Retinal pigment epithelial cell (primary cell): ENCODE measurements around the gene CHGA.

ENCODE experiments used
- DNase-seq: peaks from one replicate; pipeline ENCODE4 v3.0.0-alpha.2; 2010; ENCODE audit warnings: low read depth
- H3K4me3 ChIP-seq: 2 replicates; pipeline ENCODE4 v1.5.1; 2011; ENCODE audit warnings: mild to moderate bottlenecking, low read length, control low read depth, moderate library complexity
- TF ChIP-seq, protein P1 (sequence below): conservative IDR thresholded peaks from 2 replicates; pipeline ENCODE4 v1.5.1; 2011; ENCODE audit warnings: low read depth, low read length, control low read depth, inconsistent platforms

CHGA gene

DNA sequence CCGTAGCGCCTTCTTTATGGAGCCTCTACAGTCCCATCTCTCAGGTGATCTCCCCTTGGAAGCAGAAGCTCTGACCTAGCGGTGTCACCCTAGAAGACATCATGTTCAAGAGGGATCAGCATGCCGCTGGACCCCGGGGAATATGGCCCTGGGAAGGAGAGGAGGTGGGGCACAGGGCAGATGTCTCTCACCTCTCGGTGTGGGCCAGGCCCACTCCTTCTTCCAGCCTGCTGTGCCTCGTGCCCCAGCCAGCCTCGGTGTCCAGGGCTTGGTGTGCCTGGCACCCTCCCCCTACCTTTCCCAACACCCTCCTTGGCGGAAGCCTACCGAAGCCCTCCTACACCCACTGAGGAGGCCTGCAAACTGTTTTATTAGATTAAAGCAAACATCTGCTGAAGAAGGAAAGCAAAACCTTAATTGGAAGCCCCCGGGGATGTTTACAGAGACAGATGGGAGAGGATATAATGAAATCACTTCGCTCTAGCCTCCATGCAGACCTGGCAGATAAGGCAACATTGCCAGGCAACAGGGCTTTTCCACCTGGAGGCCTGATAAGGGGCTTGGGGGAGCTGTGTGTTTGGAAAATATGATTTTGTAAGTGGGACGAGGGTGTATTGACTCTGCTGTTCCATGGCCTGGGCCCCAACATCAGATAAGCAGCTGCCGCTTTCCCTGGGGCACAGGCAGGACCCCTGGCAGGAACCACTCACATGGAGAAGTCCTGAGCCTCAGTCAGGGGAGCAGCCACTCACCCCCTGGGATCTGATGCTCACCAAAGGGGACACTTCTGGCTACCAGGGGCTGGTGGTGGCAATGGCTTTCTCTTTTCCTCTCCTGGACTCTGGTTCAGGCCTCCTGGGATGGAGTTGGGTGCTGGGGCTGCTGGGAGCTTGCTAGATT is 5.7 kb upstream of the CHGA start:
- no peak overlapping the region for H3K4me3 ChIP-seq
- no peak for DNase-seq
- TF ChIP-seq, protein P1, sequence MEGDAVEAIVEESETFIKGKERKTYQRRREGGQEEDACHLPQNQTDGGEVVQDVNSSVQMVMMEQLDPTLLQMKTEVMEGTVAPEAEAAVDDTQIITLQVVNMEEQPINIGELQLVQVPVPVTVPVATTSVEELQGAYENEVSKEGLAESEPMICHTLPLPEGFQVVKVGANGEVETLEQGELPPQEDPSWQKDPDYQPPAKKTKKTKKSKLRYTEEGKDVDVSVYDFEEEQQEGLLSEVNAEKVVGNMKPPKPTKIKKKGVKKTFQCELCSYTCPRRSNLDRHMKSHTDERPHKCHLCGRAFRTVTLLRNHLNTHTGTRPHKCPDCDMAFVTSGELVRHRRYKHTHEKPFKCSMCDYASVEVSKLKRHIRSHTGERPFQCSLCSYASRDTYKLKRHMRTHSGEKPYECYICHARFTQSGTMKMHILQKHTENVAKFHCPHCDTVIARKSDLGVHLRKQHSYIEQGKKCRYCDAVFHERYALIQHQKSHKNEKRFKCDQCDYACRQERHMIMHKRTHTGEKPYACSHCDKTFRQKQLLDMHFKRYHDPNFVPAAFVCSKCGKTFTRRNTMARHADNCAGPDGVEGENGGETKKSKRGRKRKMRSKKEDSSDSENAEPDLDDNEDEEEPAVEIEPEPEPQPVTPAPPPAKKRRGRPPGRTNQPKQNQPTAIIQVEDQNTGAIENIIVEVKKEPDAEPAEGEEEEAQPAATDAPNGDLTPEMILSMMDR: no peak

DNA sequence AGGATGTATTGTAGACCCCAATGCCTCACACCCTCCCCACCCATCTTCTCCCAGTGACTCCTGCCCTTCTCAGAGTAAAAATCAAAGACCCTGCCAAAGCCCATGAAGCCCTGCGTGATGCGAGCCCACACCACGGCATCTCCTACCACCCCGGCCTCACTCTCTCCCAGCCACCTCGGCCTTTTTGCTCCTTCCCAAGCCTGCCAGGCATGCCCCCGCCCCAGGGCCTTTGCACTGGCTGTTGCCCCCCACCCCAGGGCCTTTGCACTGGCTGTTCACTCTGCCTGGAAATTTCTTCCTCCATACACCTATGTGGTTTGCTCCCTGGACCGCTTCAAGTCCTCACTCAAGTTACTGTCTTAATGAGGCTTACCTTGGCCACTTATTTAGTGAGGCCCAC is 5.0 kb upstream of the CHGA start:
- TF ChIP-seq, protein P1: no peak

DNA sequence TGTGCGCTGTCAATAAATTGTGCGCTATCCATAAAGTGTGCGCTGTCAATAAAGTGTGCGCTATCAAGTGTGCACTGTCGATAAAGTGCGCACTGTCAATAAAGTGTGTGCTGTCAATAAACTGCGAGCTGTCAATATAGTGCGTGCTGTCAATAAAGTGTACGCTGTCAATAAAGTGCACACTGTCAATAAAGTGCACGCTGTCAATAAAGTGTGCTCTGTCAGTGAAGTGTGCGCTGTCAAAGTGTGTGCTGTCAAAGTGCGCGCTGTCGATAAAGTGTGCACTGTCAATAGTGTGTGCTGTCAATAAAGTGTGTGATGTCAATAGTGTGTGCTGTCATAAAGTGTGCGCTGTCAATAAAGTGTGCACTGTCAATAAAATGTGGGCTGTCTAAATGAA is 2.9 kb upstream of the CHGA start:
- no peak overlapping the region for H3K4me3 ChIP-seq
- TF ChIP-seq, protein P1: no peak

More for the DNA sequence above, 5.0 kb upstream of the CHGA start:
- H3K4me3 ChIP-seq: no peak overlapping the region
- no peak for DNase-seq

DNA sequence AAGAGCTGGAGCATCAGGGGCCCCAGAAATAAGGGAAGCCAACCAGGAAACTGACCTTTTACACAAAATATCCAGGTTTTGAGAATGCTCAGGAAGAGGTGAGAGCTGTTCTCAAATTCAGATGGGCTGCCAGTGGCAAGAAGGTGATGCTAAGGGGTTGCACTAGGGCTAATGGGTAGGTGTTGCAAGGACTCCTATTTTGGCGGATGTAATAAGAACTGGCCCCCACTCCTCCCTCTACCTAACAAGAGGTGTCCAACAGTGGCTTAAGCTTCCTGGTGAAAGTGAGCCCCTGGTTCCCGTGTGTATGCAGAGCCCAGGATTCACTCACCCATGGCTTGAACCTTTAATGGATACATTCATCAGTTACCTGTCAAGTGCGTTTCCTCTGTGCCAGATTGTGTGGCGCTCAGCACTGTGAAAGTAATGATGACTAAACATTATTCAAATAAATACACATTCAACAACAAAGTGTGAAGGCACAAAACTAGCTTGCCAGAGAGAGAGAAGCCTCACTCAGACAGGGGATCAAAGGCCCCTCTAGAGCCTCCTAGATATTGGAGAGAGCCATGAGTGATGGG is 705 bp upstream of the CHGA start:
- TF ChIP-seq, protein P1: no peak
- no peak overlapping the region for H3K4me3 ChIP-seq
- DNase-seq: no peak

More for the DNA sequence above, 2.9 kb upstream of the CHGA start:
- DNase-seq: no peak

DNA sequence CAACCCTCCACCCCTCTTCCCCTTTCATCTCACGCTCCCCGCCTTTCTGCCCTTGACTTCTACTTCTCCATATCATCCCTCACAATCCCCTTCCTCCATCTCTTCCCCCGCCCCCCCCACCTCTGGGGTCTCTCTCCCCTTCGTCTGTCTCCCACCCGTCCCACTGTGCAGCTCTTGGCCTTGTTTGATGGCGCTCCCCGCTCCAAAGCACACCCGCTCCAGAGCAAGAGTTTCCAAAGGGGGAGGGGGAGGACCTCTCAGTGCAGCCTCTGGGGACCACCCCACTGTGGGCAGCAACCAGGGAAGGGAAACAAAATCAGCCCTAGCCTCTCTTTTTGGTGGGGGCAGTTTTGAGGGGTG is 774 bp downstream of the CHGA start:
- DNase-seq: no peak
- H3K4me3 ChIP-seq: no peak overlapping the region
- TF ChIP-seq, protein P1: no peak

DNA sequence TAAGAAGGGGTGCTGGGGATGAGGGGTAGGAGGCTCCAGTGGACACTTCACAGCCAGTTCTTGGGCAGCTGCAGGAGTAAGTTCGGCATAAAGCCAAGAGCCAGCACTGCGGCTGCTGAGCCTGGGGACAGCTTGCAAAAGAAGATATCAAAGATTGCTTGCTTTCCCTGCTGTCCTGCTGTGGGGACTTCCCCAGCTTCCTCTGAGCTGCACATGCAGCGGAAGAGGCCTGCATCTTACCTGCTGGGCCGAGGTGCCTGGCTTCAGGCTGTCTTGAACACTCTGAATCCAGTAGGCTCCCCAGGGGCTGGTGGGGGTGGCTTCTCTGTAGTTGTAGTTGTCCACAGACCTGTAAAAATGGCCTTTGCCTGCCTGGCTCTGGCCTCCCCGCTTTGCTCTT is 1.3 kb downstream of the CHGA start:
- TF ChIP-seq, protein P1: no peak
- H3K4me3 ChIP-seq: no peak overlapping the region

DNA sequence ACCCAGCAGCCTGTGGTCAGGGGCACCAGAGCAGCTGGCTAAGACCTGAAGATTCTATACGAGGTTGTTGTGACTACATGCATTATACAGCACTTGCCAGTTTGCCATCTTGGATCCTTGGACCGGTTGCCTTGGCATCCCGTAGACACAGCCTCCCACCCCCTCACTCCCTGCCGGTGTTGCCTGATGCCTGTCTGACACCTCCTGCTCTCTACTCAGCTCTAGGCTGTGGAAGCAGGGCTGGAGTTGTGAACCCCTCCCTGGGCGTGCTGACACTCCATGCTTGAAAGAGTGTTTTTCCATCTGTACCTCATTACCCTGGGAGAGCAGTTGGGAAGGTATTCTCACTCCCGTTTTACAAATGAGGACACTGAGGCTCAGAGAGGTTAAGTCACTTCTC is 2.5 kb downstream of the CHGA start:
- TF ChIP-seq, protein P1: no peak
- no peak overlapping the region for H3K4me3 ChIP-seq
- DNase-seq: no peak

More for the DNA sequence above, 1.3 kb downstream of the CHGA start:
- no peak for DNase-seq
